PFSK-1 (cell line): Measurements from ENCODE around the gene GSKIP.

ENCODE experiments used
- FOXP2 ChIP-seq: optimal IDR thresholded peaks from 2 replicates; pipeline ENCODE3; 2011; ENCODE audit warnings: borderline replicate concordance, control low read depth, inconsistent platforms; ENCODE audit not compliant: insufficient read depth; ENCODE audit errors: extremely low read length, extremely low read depth
- POLR2AphosphoS5 ChIP-seq: IDR thresholded peaks from 2 replicates; pipeline ENCODE4 v1.6.1; 2012; ENCODE audit warnings: low read depth, mild to moderate bottlenecking, control low read depth, low read length, moderate library complexity
- REST ChIP-seq, 2 experiments: IDR thresholded peaks; 2 replicates each; pipeline versions ENCODE4 v1.6.1 to v1.8.0; 2011 to 2012; ENCODE audit warnings: low read depth in 2 of 2, low read length in 2 of 2, control low read depth in 1 of 2, inconsistent platforms in 1 of 2, mild to moderate bottlenecking in 1 of 2, moderate library complexity in 1 of 2; ENCODE audit not compliant: insufficient read depth in 1 of 2
- SIN3A ChIP-seq: IDR thresholded peaks from 2 replicates; pipeline ENCODE4 v1.6.1; 2012; ENCODE audit warnings: mild to moderate bottlenecking, low read length, moderate library complexity, borderline replicate concordance; ENCODE audit not compliant: insufficient read depth
- TAF1 ChIP-seq: IDR thresholded peaks from 2 replicates; pipeline ENCODE4 v1.6.1; 2012; ENCODE audit warnings: low read length, control low read depth, borderline replicate concordance; ENCODE audit not compliant: insufficient read depth

GSKIP gene

GRCh38 chr14:96416292-96416691 lies 53.0 kb downstream of the GSKIP start:
- TF ChIP-seq POLR2AphosphoS5, result no peak
- TF ChIP-seq REST (IDR thresholded peaks at IDR 0.05; ENCODE audit: insufficient read depth in 1 of 2, low read depth in 2 of 2, low read length in 2 of 2), result no peak

GRCh38 chr14:96417254-96417653 lies 53.9 kb downstream of the GSKIP start:
- TF ChIP-seq SIN3A (no peak), TAF1 (no peak), FOXP2 (no peak), POLR2AphosphoS5 (no peak), REST (IDR thresholded peaks at IDR 0.05; ENCODE audit: insufficient read depth in 1 of 2, low read depth in 2 of 2, low read length in 2 of 2) (no peak)

GRCh38 chr14:96418075-96418474 lies 54.7 kb downstream of the GSKIP start:
- TF ChIP-seq FOXP2 (no peak), POLR2AphosphoS5 (no peak), TAF1 (no peak), SIN3A (no peak), REST (IDR thresholded peaks at IDR 0.05; ENCODE audit: insufficient read depth in 1 of 2, low read depth in 2 of 2, low read length in 2 of 2) (no peak)

- no peak for TF ChIP-seq SIN3A
- TF ChIP-seq POLR2AphosphoS5, result no peak
- no peak for TF ChIP-seq REST (IDR thresholded peaks at IDR 0.05; ENCODE audit: insufficient read depth in 1 of 2, low read depth in 2 of 2, low read length in 2 of 2)
- TF ChIP-seq TAF1, result no peak
- TF ChIP-seq FOXP2, result no peak
These were observed 57.9 kb downstream of the GSKIP start for GRCh38 chr14:96421236-96421635.

GRCh38 chr14:96422992-96423391 lies 59.7 kb downstream of the GSKIP start:
- TF ChIP-seq TAF1 (no peak), FOXP2 (no peak), POLR2AphosphoS5 (no peak), SIN3A (no peak), REST (IDR thresholded peaks at IDR 0.05; ENCODE audit: insufficient read depth in 1 of 2, low read depth in 2 of 2, low read length in 2 of 2) (no peak)
